ENCODE data around the gene CANX. TPM values are rescaled to one million over a fixed set of nuclear protein-coding genes. Genes with fewer than 3 reads are reported as not detected.

The CANX gene
- polyA plus RNA-seq, 2 of the 4 experiments (the other 2 are of a cell fraction), result 433 to 1,000 TPM

DNA sequence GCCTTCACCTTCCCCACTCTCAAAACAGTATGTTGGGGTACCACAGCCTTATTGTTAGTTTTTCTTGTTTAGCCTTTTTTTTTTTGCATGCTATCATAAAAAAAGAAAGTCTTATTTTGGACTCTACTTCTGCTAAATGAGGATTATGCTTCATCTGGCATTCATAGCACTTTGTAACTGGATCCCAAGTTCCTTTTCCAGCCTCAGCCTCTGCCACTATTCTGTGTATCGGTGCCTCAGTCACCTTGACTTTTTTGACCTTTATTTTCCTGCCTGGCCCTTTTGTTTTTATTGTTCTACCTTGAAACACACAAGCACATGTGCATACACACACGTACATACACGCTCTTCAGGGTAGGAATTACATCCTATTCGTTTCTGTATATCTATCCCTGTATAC, 25.4 kb downstream of the CANX start:
- DNase-seq (ENCODE audit: low read depth in 1 of 2, low spot score in 1 of 2), result no peak
- no peak for ATAC-seq
- no peak overlapping the region for H3K4me2 ChIP-seq
- H3K9me3 ChIP-seq, result no peaks in the 10 kb centered on the region
- no peak for TF ChIP-seq TFCP2L1 (CRISPR knock-in tag; IDR thresholded peaks at IDR 0.05)
- no peak for TF ChIP-seq POLR2A (IDR thresholded peaks at IDR 0.05; ENCODE audit: low read length)
- no peak for TF ChIP-seq BCL3 (IDR thresholded peaks at IDR 0.05)
- TF ChIP-seq RFX5 (IDR thresholded peaks at IDR 0.05), result no peak
- TF ChIP-seq, protein P1, sequence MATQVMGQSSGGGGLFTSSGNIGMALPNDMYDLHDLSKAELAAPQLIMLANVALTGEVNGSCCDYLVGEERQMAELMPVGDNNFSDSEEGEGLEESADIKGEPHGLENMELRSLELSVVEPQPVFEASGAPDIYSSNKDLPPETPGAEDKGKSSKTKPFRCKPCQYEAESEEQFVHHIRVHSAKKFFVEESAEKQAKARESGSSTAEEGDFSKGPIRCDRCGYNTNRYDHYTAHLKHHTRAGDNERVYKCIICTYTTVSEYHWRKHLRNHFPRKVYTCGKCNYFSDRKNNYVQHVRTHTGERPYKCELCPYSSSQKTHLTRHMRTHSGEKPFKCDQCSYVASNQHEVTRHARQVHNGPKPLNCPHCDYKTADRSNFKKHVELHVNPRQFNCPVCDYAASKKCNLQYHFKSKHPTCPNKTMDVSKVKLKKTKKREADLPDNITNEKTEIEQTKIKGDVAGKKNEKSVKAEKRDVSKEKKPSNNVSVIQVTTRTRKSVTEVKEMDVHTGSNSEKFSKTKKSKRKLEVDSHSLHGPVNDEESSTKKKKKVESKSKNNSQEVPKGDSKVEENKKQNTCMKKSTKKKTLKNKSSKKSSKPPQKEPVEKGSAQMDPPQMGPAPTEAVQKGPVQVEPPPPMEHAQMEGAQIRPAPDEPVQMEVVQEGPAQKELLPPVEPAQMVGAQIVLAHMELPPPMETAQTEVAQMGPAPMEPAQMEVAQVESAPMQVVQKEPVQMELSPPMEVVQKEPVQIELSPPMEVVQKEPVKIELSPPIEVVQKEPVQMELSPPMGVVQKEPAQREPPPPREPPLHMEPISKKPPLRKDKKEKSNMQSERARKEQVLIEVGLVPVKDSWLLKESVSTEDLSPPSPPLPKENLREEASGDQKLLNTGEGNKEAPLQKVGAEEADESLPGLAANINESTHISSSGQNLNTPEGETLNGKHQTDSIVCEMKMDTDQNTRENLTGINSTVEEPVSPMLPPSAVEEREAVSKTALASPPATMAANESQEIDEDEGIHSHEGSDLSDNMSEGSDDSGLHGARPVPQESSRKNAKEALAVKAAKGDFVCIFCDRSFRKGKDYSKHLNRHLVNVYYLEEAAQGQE (IDR thresholded peaks at IDR 0.05), result no peak
- TF ChIP-seq HEYL (CRISPR knock-in tag; IDR thresholded peaks at IDR 0.05), result no peak
- no peak for TF ChIP-seq SREBF2 (IDR thresholded peaks at IDR 0.05)
- no peak for TF ChIP-seq EHMT2 (IDR thresholded peaks at IDR 0.05; ENCODE audit: low read depth)
- no peak for TF ChIP-seq ATOH8 (CRISPR knock-in tag; IDR thresholded peaks at IDR 0.05; ENCODE audit: low read depth)
- no peak for TF ChIP-seq MAX (IDR thresholded peaks at IDR 0.05)
- no peak for TF ChIP-seq SMC3 (IDR thresholded peaks at IDR 0.05)
- TF ChIP-seq, protein P2, sequence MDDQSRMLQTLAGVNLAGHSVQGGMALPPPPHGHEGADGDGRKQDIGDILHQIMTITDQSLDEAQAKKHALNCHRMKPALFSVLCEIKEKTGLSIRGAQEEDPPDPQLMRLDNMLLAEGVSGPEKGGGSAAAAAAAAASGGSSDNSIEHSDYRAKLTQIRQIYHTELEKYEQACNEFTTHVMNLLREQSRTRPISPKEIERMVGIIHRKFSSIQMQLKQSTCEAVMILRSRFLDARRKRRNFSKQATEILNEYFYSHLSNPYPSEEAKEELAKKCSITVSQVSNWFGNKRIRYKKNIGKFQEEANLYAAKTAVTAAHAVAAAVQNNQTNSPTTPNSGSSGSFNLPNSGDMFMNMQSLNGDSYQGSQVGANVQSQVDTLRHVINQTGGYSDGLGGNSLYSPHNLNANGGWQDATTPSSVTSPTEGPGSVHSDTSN (IDR thresholded peaks at IDR 0.05), result no peak
- TF ChIP-seq, protein P3, sequence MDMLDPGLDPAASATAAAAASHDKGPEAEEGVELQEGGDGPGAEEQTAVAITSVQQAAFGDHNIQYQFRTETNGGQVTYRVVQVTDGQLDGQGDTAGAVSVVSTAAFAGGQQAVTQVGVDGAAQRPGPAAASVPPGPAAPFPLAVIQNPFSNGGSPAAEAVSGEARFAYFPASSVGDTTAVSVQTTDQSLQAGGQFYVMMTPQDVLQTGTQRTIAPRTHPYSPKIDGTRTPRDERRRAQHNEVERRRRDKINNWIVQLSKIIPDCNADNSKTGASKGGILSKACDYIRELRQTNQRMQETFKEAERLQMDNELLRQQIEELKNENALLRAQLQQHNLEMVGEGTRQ (IDR thresholded peaks at IDR 0.05), result no peak
- ChIA-PET CTCF (no interaction called here), POLR2A (no interaction called here)
- no peak for FAIRE-seq
- H3K4me3 ChIP-seq, result no peak overlapping the region
- WGBS (ENCODE audit: missing lambda C conversion rate), result 90% methylated on average over 4 of the region's 4 CpGs
- H3K27ac ChIP-seq, result no peak overlapping the region
- no peaks in the 10 kb centered on the region for H3K4me1 ChIP-seq

- POLR2A ChIA-PET, result interaction anchor here (0.5 kb wide), 1 partner anchor 23 kb away, joined by 3 read pairs; no protein-coding TSS in a partner anchor
- no peak for FAIRE-seq
Measured at GRCh38 chr5:179727106-179727505, 28.3 kb downstream of the CANX start.

More at GRCh38 chr5:179727106-179727505, 28.3 kb downstream of the CANX start:
- Histone ChIP-seq H3K4me3 (no peak overlapping the region), H3K4me1 (peaks cover 14% of the 10 kb centered on the region), H3K9me3 (no peaks in the 10 kb centered on the region), H3K4me2 (no peak overlapping the region), H3K27ac (no peak overlapping the region)
- no peak for ATAC-seq
- CTCF ChIA-PET, result no interaction called here
- DNase-seq (ENCODE audit: low read depth in 1 of 2, low spot score in 1 of 2), result no peak
- WGBS (ENCODE audit: missing lambda C conversion rate), result 93% methylated on average over 6 of the region's 6 CpGs
- TF ChIP-seq JUN (IDR thresholded peaks at IDR 0.05) (no peak), ZNF302 (CRISPR knock-in tag; IDR thresholded peaks at IDR 0.05) (no peak), ZSCAN20 (CRISPR knock-in tag; IDR thresholded peaks at IDR 0.05) (no peak), FOXS1 (CRISPR knock-in tag; IDR thresholded peaks at IDR 0.05) (no peak), MAX (IDR thresholded peaks at IDR 0.05) (no peak), RAD21 (conservative IDR thresholded peaks at IDR 0.05 in 1 of 2, IDR thresholded peaks at IDR 0.05 in 1 of 2) (no peak), CHD4 (IDR thresholded peaks at IDR 0.05; ENCODE audit: borderline replicate concordance) (no peak), NFE2L2 (conservative IDR thresholded peaks at IDR 0.05; ENCODE audit: low read length) (no peak), CBX8 (IDR thresholded peaks at IDR 0.05) (no peak), FOSL2 (IDR thresholded peaks at IDR 0.05) (no peak), FOSL2 (CRISPR knock-in tag; IDR thresholded peaks at IDR 0.05) (no peak), KDM1A (IDR thresholded peaks at IDR 0.05; ENCODE audit: low read depth) (no peak), BCL3 (IDR thresholded peaks at IDR 0.05) (no peak)
